SH-SY5Y (cell line): ENCODE data around the gene EGFR.

Experiments
- GATA2 ChIP-seq: IDR thresholded peaks from 2 replicates; pipeline ENCODE4 v1.6.1; 2011; ENCODE audit warnings: mild to moderate bottlenecking, low read depth, low read length
- GATA3 ChIP-seq: IDR thresholded peaks from 2 replicates; pipeline ENCODE4 v1.6.1; 2011; ENCODE audit warnings: low read depth, mild to moderate bottlenecking, low read length, moderate library complexity

DNA sequence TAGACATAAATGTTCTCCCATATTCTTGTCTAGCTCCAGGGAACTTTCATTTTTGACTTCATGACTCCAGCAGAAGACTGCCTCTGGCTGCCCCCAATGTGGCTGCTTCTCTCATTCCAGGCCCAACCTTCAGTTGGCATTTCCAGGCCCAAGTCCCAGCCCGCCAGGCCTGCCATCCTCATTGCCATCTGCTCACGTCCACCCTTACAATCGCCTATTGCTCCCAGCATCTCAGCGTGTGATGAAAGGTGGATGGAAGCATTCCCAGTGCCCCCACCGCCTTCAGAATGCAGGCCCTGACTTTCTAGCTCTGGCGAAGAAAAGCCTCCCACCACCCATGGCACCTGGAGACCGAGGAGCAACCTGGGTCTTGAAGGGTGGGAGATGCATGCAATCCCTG, 214.2 kb downstream of the EGFR start:
- TF ChIP-seq GATA2 (no peak), GATA3 (no peak)
